ENCODE data around the gene COL19A1.

Gene COL19A1

GRCh38 chr6:70149209-70149788, 282.9 kb downstream of the COL19A1 start:
- no peak for DNase-seq (ENCODE audit: low read depth)
- TF ChIP-seq CTCF (IDR thresholded peaks at IDR 0.05; ENCODE audit: insufficient read depth, low read depth, low read length, missing control alignments) = no peak
- H3K4me3 ChIP-seq (ENCODE audit: low read length) = no peak overlapping the region

GRCh38 chr6:70150521-70150920, 284.2 kb downstream of the COL19A1 start:
- no peak overlapping the region for H3K4me3 ChIP-seq (ENCODE audit: low read length)
- no peak for TF ChIP-seq CTCF (IDR thresholded peaks at IDR 0.05; ENCODE audit: insufficient read depth, low read depth, low read length, missing control alignments)
- DNase-seq (ENCODE audit: low read depth) = no peak

DNA sequence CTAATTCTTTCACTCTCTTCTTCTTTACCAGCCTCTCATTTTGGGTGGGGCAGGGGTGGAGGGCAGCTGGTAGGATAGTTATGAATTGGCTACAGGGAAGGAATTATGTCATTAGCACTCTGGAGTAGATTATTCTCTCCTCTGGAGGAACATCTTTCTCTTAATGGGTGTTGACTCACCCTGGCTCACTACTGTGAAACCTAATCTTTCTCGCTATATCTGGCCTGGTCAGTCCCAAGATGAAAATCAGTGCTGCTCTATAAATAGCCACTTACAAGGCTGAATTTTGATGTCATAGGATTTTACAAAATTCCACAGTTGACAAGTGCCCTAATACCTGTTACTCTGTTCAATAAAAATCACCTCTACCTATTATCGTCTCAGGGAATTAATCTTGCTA, 285.3 kb downstream of the COL19A1 start:
- peak; percentile 4 for DNase-seq (ENCODE audit: low read depth)
- no peak for TF ChIP-seq CTCF (IDR thresholded peaks at IDR 0.05; ENCODE audit: insufficient read depth, low read depth, low read length, missing control alignments)
- no peak overlapping the region for H3K4me3 ChIP-seq (ENCODE audit: low read length)

- no peak overlapping the region for H3K4me3 ChIP-seq (ENCODE audit: low read length)
- no peak for DNase-seq (ENCODE audit: low read depth)
- no peak for TF ChIP-seq CTCF (IDR thresholded peaks at IDR 0.05; ENCODE audit: insufficient read depth, low read depth, low read length, missing control alignments)
Measured at GRCh38 chr6:70152786-70153185, 286.4 kb downstream of the COL19A1 start.

DNA sequence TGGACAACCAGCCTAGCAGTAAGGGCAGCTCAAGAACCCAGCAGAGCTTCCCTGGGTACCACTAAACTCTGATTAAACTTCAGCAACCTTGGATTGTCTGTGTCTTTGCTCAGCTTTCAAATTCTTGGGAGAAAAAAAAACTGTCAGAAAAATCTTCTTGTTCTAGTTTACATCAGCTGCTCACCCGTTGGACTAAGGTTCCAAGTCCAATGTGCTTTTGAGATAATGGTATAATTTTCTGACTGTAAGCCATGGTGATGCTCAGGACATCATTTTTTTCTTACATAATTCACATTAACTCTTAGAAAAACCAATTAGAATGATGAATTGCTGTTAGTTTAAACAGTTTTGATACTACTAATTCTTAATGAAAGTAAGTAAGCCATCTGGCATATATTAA, 290.7 kb downstream of the COL19A1 start:
- no peak overlapping the region for H3K4me3 ChIP-seq (ENCODE audit: low read length)
- DNase-seq (ENCODE audit: low read depth) = no peak
- TF ChIP-seq CTCF (IDR thresholded peaks at IDR 0.05; ENCODE audit: insufficient read depth, low read depth, low read length, missing control alignments) = no peak

- DNase-seq (ENCODE audit: low read depth) = no peak
- H3K4me3 ChIP-seq (ENCODE audit: low read length) = no peak overlapping the region
- no peak for TF ChIP-seq CTCF (IDR thresholded peaks at IDR 0.05; ENCODE audit: insufficient read depth, low read depth, low read length, missing control alignments)
Measured at GRCh38 chr6:70160276-70160675, 293.9 kb downstream of the COL19A1 start.

DNA sequence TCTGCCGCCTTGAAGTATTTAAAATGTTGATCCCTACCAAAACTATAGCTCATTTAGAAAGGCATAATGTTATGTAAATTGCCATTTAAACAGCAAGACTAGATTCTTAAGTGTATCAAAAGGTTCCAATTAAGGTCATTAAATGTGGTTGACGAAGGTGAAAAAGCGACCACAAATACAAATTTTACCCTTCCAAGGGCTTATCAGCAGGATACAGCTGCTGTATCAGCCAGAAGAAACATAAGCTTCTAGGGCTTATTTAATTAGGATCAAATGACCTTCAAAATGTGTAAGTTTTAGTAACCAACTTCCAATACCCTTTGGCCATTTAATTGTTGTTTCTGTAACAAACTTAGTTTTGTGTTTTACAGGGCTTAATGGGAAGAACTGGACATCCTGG, 296.6 kb downstream of the COL19A1 start:
- TF ChIP-seq CTCF (IDR thresholded peaks at IDR 0.05; ENCODE audit: insufficient read depth, low read depth, low read length, missing control alignments) = no peak
- H3K4me3 ChIP-seq (ENCODE audit: low read length) = no peak overlapping the region
- no peak for DNase-seq (ENCODE audit: low read depth)
